K562 (cell line): ENCODE measurements around the gene UBN2. TPM values are rescaled to one million over a fixed set of nuclear protein-coding genes. Genes with fewer than 3 reads are reported as not detected.

ENCODE experiments used
- ARID2 ChIP-seq: fragments of 450-650 bp; IDR thresholded peaks from 2 replicates; pipeline ENCODE4 v1.6.1; 2017; ENCODE audit warnings: antibody characterized with exemption, mild to moderate bottlenecking
- CBX1 ChIP-seq: sonication (generic); IDR thresholded peaks from 2 replicates; pipeline ENCODE4 v1.6.1; 2016; ENCODE audit warnings: antibody characterized with exemption, low read depth, mild to moderate bottlenecking
- ELF4 ChIP-seq: fragments of 450-650 bp; formaldehyde crosslinking; IDR thresholded peaks from 2 replicates; pipeline ENCODE4 v1.4.0; 2022; ENCODE audit warnings: missing genetic modification characterization
- ETV5 ChIP-seq: sonication (generic); formaldehyde crosslinking; IDR thresholded peaks from 2 replicates; pipeline ENCODE4 v1.4.0; 2020; ENCODE audit warnings: low read depth, mild to moderate bottlenecking, missing genetic modification reagents
- HMGN3 ChIP-seq: IDR thresholded peaks from 2 replicates; pipeline ENCODE4 v1.6.1; 2011; ENCODE audit warnings: borderline replicate concordance, low read depth, mild to moderate bottlenecking, mixed read lengths, low read length; ENCODE audit not compliant: insufficient read length; ENCODE audit errors: extremely low read depth
- MED1 ChIP-seq: sonication (generic); formaldehyde crosslinking; IDR thresholded peaks from 2 replicates; pipeline ENCODE4 v1.8.1; 2023; ENCODE audit warnings: missing genetic modification reagents, borderline replicate concordance
- POLR2AphosphoS2 ChIP-seq: IDR thresholded peaks from 2 replicates; pipeline ENCODE4 v1.6.1; 2012; ENCODE audit warnings: low read length, improper control_type of control experiment
- TOE1 ChIP-seq, 2 experiments: fragments of 450-650 bp in 1 of 2; sonication (generic) in 1 of 2; formaldehyde crosslinking in 1 of 2; IDR thresholded peaks; 2 replicates each; pipeline versions ENCODE4 v1.7.1 to v1.8.0; 2016 to 2022; ENCODE audit warnings: borderline replicate concordance in 2 of 2, mild to moderate bottlenecking in 2 of 2, antibody characterized with exemption in 1 of 2, inconsistent platforms in 1 of 2, low read depth in 1 of 2, missing genetic modification reagents in 1 of 2, moderate library complexity in 1 of 2
- U2AF1 ChIP-seq: fragments of 200-400 bp; formaldehyde crosslinking; optimal IDR thresholded peaks from 2 replicates; pipeline ENCODE3; 2017; ENCODE audit warnings: mild to moderate bottlenecking, low read depth, low read length, moderate library complexity
- ZNF165 ChIP-seq: fragments of 250-450 bp; sonication (Bioruptor Pico); IDR thresholded peaks from 2 replicates; pipeline ENCODE4 v1.4.0; 2020; ENCODE audit warnings: borderline replicate concordance
- ZNF408 ChIP-seq: fragments of 250-450 bp; sonication (Bioruptor Pico); IDR thresholded peaks from 2 replicates; pipeline ENCODE4 v1.4.0; 2020; ENCODE audit warnings: low read depth, mild to moderate bottlenecking, moderate library complexity
- polyA plus RNA-seq, 8 experiments: library from polyadenylated mRNA; depleted of rRNA in 4 of 8; stranded (reverse) in 5 of 8; unstranded in 3 of 8; fragments of >200 nt; fragmentation: Nextera tagmentation in 2 of 8; fragmentation: Illumina TruSeq in 1 of 8; extraction: Ambion mirVana in 2 of 8; extraction: Trizol in 1 of 8; gene quantifications; 2 replicates each; pipeline versions ENCODE4 v1.2.1 to v1.2.3, GENCODE V29; 2011 to 2014; ENCODE audit warnings: inconsistent platforms in 1 of 8, missing spikeins in 1 of 8
- total RNA-seq, 7 experiments: library from RNA; depleted of rRNA in 6 of 7; stranded (reverse); fragments of >200 nt in 6 of 7; fragmentation: Illumina TruSeq in 2 of 7; extraction: Trizol in 2 of 7; gene quantifications; 2 replicates each; pipeline versions ENCODE4 v1.2.1 to v1.2.3, GENCODE V29; 2011 to 2021; ENCODE audit warnings: low replicate concordance in 1 of 7
- TF ChIP-seq, protein P1 (sequence below): fragments of 250-450 bp; sonication (Bioruptor Pico); IDR thresholded peaks from 2 replicates; pipeline ENCODE4 v1.9.0; 2021; ENCODE audit warnings: mild to moderate bottlenecking
- TF ChIP-seq, protein P2 (sequence below), 3 experiments: IDR thresholded peaks in 2 of 3; conservative IDR thresholded peaks in 1 of 3; 2 replicates each; pipeline ENCODE4 v1.5.1; 2011 to 2012; ENCODE audit warnings: low read length in 3 of 3, mild to moderate bottlenecking in 3 of 3, control low read depth in 2 of 3, improper control_type of control experiment in 1 of 3, inconsistent platforms in 1 of 3, low read depth in 1 of 3, mixed read lengths in 1 of 3, moderate library complexity in 1 of 3; ENCODE audit not compliant: insufficient read depth in 2 of 3
- TF ChIP-seq, protein P3 (sequence below): fragments of 250-450 bp; sonication (Bioruptor Pico); IDR thresholded peaks from 2 replicates; pipeline ENCODE4 v1.4.0; 2020
- TF ChIP-seq, protein P4 (sequence below): sonication (generic); formaldehyde crosslinking; IDR thresholded peaks from 2 replicates; pipeline ENCODE4 v1.8.0; 2022; ENCODE audit warnings: mild to moderate bottlenecking, low read depth, missing genetic modification reagents

Gene UBN2
- total and polyA plus RNA-seq, 9 of the 15 experiments (the other 6 are each of a cell fraction or from before 2014, with no cell fraction given): 1.2 to 19.5 (median 9.9) TPM

DNA sequence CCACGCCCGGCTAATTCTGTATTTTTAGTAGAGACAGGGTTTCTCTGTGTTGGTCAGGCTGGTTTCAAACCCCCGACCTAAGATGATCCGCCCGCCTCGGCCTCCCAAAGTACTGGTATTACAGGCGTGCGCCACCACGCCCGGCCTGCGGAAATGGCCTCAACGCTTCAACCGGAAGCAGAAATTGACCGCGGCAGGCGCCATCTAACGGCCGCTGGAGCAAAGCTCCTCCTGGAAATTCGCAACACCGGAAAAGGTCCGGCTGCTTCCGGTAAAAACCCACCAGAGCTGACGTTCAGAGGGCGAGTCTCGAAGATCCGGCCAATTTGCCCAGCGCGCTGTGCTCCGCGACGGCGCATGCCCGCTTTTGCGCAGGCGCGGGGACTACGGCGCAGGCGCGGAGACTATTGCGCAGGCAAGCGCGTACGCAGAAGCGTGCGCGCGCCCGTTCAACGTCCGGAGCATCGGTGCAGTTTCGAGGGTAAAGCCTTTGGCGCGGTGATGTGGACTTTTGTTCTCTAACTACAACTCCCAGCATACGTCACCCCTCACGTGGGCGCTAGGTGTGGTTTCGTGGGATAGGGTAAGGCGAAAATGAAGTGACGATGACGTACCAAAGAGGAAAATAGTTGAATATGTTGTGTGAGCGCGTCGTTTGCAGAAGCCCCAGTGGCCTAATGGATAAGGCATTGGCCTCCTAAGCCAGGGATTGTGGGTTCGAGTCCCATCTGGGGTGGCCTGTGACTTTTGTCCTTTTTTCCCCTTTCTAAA lies 109.2 kb downstream of the UBN2 start (continued):
- TF ChIP-seq ARID2 (no peak), ZNF408 (CRISPR knock-in tag) (no peak), MED1 (CRISPR knock-in tag) (no peak), HMGN3 (peak; percentile 62), ELF4 (no peak), POLR2AphosphoS2 (peak; percentile 97), ZNF165 (CRISPR knock-in tag) (peak; percentile 64; the same call in 1 of the 2 replicates), ETV5 (CRISPR knock-in tag) (peak; percentile 100), TOE1 (IDR thresholded peaks at IDR 0.05; ENCODE audit: borderline replicate concordance) (peak; percentile 65), TOE1 (CRISPR knock-in tag; IDR thresholded peaks at IDR 0.05; ENCODE audit: borderline replicate concordance, low read depth) (peak; percentile 63; the same call in 1 of the 2 replicates), CBX1 (peak; percentile 99), U2AF1 (no peak)
- TF ChIP-seq, protein P1, sequence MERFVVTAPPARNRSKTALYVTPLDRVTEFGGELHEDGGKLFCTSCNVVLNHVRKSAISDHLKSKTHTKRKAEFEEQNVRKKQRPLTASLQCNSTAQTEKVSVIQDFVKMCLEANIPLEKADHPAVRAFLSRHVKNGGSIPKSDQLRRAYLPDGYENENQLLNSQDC (CRISPR knock-in tag): peak; percentile 66; the same call in 1 of the 2 replicates
- TF ChIP-seq, protein P2, sequence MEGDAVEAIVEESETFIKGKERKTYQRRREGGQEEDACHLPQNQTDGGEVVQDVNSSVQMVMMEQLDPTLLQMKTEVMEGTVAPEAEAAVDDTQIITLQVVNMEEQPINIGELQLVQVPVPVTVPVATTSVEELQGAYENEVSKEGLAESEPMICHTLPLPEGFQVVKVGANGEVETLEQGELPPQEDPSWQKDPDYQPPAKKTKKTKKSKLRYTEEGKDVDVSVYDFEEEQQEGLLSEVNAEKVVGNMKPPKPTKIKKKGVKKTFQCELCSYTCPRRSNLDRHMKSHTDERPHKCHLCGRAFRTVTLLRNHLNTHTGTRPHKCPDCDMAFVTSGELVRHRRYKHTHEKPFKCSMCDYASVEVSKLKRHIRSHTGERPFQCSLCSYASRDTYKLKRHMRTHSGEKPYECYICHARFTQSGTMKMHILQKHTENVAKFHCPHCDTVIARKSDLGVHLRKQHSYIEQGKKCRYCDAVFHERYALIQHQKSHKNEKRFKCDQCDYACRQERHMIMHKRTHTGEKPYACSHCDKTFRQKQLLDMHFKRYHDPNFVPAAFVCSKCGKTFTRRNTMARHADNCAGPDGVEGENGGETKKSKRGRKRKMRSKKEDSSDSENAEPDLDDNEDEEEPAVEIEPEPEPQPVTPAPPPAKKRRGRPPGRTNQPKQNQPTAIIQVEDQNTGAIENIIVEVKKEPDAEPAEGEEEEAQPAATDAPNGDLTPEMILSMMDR (IDR thresholded peaks at IDR 0.05 in 2 of 3, conservative IDR thresholded peaks at IDR 0.05 in 1 of 3; ENCODE audit: insufficient read depth in 2 of 3, low read depth in 1 of 3, low read length in 3 of 3): peak; percentile 93 to 95 (median 93)
- TF ChIP-seq, protein P3, sequence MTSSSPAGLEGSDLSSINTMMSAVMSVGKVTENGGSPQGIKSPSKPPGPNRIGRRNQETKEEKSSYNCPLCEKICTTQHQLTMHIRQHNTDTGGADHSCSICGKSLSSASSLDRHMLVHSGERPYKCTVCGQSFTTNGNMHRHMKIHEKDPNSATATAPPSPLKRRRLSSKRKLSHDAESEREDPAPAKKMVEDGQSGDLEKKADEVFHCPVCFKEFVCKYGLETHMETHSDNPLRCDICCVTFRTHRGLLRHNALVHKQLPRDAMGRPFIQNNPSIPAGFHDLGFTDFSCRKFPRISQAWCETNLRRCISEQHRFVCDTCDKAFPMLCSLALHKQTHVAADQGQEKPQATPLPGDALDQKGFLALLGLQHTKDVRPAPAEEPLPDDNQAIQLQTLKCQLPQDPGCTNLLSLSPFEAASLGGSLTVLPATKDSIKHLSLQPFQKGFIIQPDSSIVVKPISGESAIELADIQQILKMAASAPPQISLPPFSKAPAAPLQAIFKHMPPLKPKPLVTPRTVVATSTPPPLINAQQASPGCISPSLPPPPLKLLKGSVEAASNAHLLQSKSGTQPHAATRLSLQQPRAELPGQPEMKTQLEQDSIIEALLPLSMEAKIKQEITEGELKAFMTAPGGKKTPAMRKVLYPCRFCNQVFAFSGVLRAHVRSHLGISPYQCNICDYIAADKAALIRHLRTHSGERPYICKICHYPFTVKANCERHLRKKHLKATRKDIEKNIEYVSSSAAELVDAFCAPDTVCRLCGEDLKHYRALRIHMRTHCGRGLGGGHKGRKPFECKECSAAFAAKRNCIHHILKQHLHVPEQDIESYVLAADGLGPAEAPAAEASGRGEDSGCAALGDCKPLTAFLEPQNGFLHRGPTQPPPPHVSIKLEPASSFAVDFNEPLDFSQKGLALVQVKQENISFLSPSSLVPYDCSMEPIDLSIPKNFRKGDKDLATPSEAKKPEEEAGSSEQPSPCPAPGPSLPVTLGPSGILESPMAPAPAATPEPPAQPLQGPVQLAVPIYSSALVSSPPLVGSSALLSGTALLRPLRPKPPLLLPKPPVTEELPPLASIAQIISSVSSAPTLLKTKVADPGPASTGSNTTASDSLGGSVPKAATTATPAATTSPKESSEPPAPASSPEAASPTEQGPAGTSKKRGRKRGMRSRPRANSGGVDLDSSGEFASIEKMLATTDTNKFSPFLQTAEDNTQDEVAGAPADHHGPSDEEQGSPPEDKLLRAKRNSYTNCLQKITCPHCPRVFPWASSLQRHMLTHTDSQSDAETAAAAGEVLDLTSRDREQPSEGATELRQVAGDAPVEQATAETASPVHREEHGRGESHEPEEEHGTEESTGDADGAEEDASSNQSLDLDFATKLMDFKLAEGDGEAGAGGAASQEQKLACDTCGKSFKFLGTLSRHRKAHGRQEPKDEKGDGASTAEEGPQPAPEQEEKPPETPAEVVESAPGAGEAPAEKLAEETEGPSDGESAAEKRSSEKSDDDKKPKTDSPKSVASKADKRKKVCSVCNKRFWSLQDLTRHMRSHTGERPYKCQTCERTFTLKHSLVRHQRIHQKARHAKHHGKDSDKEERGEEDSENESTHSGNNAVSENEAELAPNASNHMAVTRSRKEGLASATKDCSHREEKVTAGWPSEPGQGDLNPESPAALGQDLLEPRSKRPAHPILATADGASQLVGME: peak; percentile 62; the same call in 1 of the 2 replicates
- TF ChIP-seq, protein P4, sequence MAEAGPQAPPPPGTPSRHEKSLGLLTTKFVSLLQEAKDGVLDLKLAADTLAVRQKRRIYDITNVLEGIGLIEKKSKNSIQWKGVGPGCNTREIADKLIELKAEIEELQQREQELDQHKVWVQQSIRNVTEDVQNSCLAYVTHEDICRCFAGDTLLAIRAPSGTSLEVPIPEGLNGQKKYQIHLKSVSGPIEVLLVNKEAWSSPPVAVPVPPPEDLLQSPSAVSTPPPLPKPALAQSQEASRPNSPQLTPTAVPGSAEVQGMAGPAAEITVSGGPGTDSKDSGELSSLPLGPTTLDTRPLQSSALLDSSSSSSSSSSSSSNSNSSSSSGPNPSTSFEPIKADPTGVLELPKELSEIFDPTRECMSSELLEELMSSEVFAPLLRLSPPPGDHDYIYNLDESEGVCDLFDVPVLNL (CRISPR knock-in tag): peak; percentile 86; the same call in 1 of the 2 replicates
